Urinary bladder (tissue), 4 donors: Measurements from ENCODE around the gene SCARF2. TPM values are rescaled to one million over a fixed set of nuclear protein-coding genes. Genes with fewer than 3 reads are reported as not detected.

Experiments
- DNase-seq: peaks from one replicate; pipeline ENCODE4 v3.0.0-alpha.2; 2015; ENCODE audit errors: extremely low spot score
- H3K27ac ChIP-seq: one replicate; pipeline ENCODE4 v1.5.1; 2013; ENCODE audit warnings: low read depth, mild to moderate bottlenecking, moderate library complexity
- H3K36me3 ChIP-seq: one replicate; pipeline ENCODE4 v1.6.1; 2013; ENCODE audit warnings: mild to moderate bottlenecking, moderate library complexity; ENCODE audit not compliant: insufficient read depth
- H3K4me1 ChIP-seq: one replicate; pipeline ENCODE4 v1.6.1; 2013; ENCODE audit warnings: mild to moderate bottlenecking, moderate library complexity; ENCODE audit not compliant: insufficient read depth
- H3K4me3 ChIP-seq: one replicate; pipeline ENCODE4 v1.5.1; 2013; ENCODE audit warnings: low read depth, low read length
- WGBS: extraction: QIAGEN DNeasy Blood & Tissue Kit; methylation state at CpG from one replicate; pipeline ENCODE4 v1.1.7; 2013; 5-methylcytosine and 5-hydroxymethylcytosine counted together
- polyA plus RNA-seq: library from polyadenylated mRNA; stranded (reverse); fragments of 200-250 nt; gene quantifications from one replicate; pipeline ENCODE4 v1.2.3, GENCODE V29; 2013
- total RNA-seq: library from RNA; depleted of rRNA; stranded (reverse); fragments of >200 nt; gene quantifications from one replicate; pipeline ENCODE4 v1.2.3, GENCODE V29; 2014
- donor health status: healthy with polysubstance abuse.
- donor health status: healthy.

Gene SCARF2
- total and polyA plus RNA-seq, 2 donors, result 10.4 to 16.8 TPM

DNA sequence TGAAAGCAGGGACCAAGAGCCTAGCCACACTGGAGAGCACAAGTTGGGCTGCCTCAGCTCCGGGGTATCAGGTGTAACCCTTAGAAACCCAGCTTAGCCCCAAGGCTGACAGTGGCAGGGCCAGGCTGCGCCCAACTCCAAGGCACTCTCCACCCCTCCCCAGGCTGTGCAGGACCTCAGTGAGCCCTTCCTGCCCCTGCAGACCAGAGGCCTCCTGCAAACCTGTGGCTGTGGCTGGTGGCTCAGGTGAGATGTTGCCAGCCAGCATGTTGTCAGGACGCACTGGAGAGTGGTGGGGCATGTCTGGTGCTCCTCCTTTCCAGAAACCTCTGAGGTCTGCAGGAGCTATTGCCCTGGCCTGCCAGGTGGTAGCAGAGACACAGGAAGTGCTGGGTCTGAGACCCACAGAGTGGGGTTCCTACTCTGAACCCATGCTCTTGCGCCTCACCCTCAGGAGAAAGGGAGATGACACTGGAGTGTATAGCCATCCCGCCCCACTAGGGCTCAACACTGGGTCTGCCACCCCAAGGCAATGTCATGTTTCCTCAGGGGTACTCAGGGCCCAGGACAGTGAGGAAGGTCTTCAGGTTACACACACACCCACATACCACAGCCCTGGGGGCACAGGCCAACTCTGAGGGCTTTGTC, 2.4 kb upstream of the SCARF2 start:
- H3K4me1 ChIP-seq, result no peaks in the 10 kb centered on the region
- 94% methylated on average over 5 of the region's 5 CpGs for WGBS
- DNase-seq, result no peak
- H3K4me3 ChIP-seq, result no peak overlapping the region
- no peak overlapping the region for H3K27ac ChIP-seq
- H3K36me3 ChIP-seq, result no peaks in the 10 kb centered on the region

DNA sequence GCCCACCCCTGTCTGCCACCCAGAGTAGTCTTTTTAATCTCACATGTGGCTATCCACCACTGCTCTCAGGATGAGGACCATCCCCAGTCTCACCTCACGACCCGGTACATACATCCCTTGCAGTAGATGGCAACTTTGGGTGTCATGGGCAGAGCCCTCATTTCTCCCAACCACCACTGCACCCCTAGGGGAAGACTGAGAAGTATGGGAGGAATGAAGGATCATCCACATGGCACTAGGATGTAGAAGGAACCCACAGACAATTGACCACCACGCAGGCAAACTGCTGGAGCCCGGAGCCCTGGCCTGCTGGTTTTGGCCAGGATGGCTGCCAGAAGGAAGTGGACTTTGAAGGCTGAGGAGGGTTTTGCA, 1.9 kb upstream of the SCARF2 start:
- 89% methylated on average over 4 of the region's 4 CpGs for WGBS
- no peak for DNase-seq
- Histone ChIP-seq H3K27ac (no peak overlapping the region), H3K4me1 (no peaks in the 10 kb centered on the region), H3K36me3 (no peaks in the 10 kb centered on the region), H3K4me3 (no peak overlapping the region)

DNA sequence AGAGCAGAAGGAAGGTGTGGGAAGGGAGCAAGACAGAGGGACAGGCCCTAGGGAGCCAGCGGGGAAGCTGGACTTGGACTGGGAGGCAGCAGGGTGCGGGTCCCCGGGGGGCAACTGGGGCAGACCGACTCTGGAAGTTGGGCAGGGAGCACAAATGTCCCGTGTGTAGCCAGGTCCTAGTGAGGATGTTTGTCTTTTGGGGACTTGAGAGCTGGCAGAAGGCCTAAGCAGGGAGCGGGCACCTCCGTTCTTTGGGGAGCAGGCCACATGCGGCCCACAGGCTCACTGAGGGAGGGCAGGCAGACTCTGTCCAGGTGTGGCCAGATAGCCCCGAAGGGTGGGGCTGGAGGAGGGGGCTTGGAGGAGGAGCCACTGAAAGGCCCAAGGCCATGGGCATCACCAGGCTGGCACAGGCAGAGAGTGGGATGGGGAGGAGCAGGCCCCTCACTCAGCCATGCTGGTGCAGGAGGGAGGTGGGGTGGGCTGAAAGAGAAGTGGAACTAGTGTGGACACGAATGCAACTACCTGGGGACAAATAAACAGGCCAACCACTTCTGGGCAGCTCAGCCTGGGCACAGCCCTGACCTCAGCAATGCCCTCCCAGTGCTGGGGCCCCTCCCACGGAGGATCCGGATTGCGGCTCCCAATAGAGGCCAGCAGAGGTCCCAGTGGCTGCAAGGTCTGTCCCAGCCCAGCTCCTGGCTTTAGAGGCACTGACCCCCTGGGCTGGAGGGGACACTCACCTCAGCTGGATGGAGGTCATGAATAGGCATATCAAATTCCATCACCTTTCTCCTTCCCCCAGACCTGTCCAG, 1.3 kb upstream of the SCARF2 start:
- no peak for DNase-seq
- H3K4me3 ChIP-seq, result peak overlapping the region; percentile 72
- no peaks in the 10 kb centered on the region for H3K36me3 ChIP-seq
- H3K4me1 ChIP-seq, result no peaks in the 10 kb centered on the region
- WGBS, result 53% methylated on average over 13 of the region's 13 CpGs
- peak overlapping the region; percentile 85 for H3K27ac ChIP-seq

DNA sequence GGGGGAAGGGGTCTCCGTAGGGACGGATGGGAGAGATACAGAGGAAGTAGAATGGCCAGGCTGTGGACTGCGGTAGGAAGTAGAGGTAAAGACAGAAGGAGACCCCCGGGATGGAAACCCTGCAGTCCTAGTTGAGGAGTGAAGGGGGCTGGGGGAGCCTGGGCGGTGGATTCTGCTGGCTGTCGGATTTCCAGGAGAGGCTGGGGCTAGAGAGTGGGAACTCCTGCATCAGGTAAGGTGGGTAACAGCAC, 727 bp upstream of the SCARF2 start:
- H3K4me1 ChIP-seq, result no peaks in the 10 kb centered on the region
- 16% methylated on average over 6 of the region's 6 CpGs for WGBS

DNA sequence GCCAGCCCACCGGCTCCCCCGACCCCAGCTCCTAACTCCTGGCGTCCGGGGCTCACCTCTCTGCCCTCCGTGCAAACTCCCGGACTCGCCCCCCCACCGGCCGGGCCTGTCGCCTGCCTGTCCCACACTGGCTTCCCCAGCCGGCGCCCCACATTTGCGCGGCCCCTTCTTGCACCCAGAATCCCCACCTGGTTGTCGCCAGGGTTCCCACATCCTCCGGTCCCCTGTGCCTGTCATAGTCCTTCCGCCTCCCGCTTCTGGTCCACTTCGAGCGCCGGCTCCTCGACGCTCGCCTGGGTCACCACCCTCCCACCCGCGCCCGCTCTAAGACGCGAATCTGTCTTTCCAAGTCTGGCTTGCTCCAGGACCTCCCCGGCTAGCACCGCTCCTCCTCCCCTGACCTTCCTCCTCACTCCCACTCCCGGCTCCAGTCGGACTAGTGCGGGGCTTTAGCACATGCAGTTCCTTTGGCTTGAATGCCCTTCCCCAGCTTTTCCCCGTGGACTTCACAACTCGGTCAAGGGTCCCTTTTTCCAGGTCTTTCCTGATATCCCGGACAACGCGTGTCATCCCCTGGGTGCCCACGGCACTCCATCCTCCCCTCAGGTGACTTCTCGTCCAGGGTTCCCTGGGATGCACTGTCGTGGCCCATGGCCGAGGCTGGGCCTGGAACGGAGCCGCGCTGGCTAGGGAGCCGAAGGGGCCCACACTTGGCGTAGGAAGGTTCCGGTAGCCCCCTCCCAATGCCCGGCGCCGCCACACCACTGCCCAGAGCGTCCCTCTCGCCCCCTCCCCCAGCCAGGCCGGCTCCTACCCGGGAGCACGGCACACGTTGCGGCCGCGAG, 635 bp downstream of the SCARF2 start:
- H3K36me3 ChIP-seq, result no peaks in the 10 kb centered on the region
- peak overlapping the region; percentile 72 for H3K4me3 ChIP-seq
- 1% methylated on average over 61 of the region's 61 CpGs for WGBS
- H3K27ac ChIP-seq, result peak overlapping the region; percentile 69
- H3K4me1 ChIP-seq, result no peaks in the 10 kb centered on the region
- DNase-seq, result no peak

More for the DNA sequence above, 727 bp upstream of the SCARF2 start:
- Histone ChIP-seq H3K27ac (peak overlapping the region; percentile 85), H3K36me3 (no peaks in the 10 kb centered on the region), H3K4me3 (peak overlapping the region; percentile 72)
- no peak for DNase-seq

DNA sequence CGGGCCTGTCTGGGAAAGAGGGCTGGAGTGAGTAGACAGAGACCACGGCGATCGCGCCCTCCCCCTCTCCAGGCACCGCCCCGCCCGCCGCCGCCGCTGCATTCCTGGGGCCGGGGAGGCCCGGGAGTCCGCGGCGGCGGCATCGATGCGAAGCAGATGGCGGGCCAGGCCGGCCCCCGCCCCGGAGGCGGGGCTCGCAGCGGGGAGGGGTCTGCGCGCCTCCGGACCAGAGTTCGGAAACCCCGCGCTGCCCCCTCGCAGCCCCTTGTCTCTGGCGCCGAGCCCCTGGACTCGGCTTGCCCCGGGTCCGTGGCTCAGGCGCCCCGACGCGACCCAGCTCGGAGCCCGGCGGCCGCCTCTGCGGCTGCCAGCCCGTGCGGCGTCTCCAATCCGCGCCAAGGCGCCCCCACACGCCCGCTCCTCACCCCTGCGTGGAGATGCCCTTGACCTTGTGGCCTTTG, 1.3 kb downstream of the SCARF2 start:
- DNase-seq, result no peak
- Histone ChIP-seq H3K4me1 (no peaks in the 10 kb centered on the region), H3K36me3 (no peaks in the 10 kb centered on the region), H3K27ac (peak overlapping the region; percentile 69), H3K4me3 (peak overlapping the region; percentile 72)
- under 1% methylated on average over 56 of the region's 56 CpGs for WGBS

DNA sequence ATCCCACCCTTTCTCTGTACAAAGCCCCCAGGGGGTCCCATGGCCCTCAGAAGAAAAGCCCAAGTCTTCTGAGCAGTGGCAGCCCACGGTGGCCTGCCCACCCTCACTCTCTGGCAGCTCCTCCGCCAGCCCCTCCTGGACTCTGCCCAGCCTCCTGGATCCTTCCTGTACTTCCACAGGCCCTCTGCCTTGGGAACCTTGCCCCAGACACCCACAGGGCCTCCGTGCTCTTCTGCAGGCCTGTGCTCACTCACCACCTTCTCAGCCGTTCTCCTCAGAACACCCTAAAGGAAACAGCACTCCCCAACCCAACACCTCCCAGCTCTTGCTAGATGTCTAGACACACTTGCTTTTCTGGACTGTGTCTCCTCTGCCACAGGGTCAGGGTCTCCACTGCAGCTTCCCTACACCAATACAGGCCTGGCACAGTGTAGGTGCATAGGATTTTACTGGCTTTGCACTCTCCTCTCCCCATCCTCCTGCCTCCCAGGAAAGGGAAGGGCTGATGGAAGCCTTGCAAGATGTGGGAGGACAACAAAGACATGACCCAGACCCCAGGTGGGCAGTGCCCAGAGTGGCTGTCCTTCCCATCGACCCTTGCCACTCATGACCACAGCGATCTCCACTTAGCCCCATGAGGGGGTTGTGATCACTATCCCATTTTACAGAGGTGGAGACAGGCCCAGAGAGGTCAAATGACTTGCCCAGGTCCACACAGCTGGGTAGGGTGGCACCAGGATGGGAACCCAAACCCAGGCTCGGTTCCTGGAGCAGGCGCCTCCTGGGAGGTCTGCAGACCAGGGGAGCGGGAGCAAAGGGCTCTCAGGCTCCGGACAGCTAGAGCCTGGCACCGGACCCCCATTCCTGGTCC, 2.0 kb downstream of the SCARF2 start:
- H3K27ac ChIP-seq, result no peak overlapping the region
- peak overlapping the region; percentile 72 for H3K4me3 ChIP-seq
- no peaks in the 10 kb centered on the region for H3K4me1 ChIP-seq
- no peak for DNase-seq
- no peaks in the 10 kb centered on the region for H3K36me3 ChIP-seq
- 44% methylated on average over 11 of the region's 11 CpGs for WGBS

DNA sequence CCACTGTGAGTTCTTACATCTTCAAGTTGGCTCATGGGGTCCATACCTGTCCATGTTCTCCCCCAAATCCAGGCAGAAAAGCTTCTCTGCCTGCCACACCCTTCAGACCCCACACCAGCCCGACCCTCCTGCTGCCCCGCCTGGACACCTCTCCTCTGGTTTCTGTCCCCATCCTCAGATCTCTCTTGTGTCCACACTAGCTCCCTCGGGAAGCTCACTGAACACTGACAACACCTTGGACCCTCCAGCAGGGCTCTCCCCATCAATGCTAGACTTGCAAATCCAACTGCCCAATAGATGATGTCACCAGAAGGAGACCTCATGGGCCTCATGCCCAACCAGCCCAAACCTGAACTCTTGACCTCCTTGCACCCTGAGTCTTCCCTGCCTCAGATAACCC, 2.9 kb downstream of the SCARF2 start:
- no peak for DNase-seq
- no peak overlapping the region for H3K4me3 ChIP-seq
- no peak overlapping the region for H3K27ac ChIP-seq
- 89% methylated on average over 3 of the region's 3 CpGs for WGBS
- no peaks in the 10 kb centered on the region for H3K36me3 ChIP-seq
- H3K4me1 ChIP-seq, result no peaks in the 10 kb centered on the region

DNA sequence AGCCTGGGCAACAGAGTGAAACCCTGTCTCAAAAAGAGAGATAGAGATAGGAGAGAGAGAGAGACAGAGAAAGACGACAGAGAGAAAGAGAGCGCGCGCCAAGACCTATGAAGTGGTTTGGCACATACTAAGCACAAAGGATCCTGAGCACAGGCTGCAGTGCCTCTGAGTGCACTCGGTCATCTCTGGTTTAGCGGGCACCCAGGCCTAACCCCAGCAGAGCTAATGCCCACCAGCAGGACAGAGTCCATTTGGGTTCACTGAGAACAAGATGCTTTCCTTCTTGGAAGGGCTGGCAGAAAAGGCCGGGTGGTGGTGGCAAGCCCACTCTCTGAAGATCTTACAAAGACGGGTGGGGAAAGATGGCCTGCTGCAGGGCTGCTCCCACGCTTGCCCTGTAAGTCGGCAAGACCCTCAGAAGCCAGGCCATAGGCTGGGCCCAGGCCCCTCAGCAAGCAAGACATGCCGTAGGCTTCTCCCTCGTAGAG, 3.3 kb downstream of the SCARF2 start:
- WGBS, result 89% methylated on average over 12 of the region's 12 CpGs
- no peak for DNase-seq
- Histone ChIP-seq H3K27ac (no peak overlapping the region), H3K36me3 (no peaks in the 10 kb centered on the region), H3K4me1 (no peaks in the 10 kb centered on the region), H3K4me3 (no peak overlapping the region)

DNA sequence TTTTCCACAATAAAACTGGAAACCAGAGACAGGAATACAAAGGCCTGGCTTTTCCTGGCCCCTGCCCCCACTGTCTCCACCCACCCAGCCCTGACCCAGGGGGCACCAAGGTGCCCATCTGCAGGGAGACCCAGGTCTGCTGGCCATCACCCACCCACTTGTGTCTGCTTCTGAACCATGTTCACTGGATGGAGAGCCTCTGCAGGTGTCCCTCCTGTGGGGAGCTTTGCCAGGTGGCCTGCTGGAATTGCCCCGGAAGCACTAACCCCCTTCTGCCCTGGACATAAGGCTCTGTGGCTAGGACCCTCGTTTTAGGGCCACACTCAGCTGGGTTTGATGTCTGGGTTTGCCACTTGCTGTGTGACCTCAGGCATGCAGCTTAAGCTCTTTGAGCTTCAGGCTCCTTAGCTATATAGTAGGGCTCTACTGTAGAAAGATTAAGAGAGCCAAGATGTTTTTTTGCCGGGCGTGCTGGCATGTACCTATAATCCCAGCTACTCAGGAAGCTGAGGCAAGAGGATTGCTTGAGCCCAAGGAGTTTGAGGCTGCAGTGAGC, 3.9 kb downstream of the SCARF2 start:
- no peaks in the 10 kb centered on the region for H3K4me1 ChIP-seq
- H3K4me3 ChIP-seq, result no peak overlapping the region
- no peak overlapping the region for H3K27ac ChIP-seq
- no peak for DNase-seq
- WGBS, result 67% methylated on average over 4 of the region's 4 CpGs
- no peaks in the 10 kb centered on the region for H3K36me3 ChIP-seq

DNA sequence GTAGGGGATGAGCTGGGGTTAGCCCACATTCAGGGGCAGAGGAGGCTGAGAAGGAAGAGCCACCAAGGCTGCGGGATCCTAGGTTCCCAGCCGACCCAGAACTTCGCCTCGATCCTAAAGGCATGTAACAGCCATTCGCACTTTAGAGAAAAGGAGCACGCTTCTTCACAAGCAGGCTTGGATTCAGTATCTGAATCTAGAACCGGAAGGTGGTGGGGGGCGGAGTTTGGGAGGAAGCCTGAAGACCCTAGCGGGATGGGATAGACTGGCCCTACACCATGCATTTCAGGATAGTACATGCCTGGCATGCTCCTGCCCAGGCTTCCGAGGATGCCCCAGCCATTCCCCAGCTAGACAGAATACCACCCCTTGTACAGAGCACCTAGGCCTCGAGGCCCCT, 4.4 kb downstream of the SCARF2 start:
- WGBS, result 90% methylated on average over 11 of the region's 11 CpGs
- H3K4me1 ChIP-seq, result no peaks in the 10 kb centered on the region
- DNase-seq, result no peak
- H3K27ac ChIP-seq, result no peak overlapping the region
- no peak overlapping the region for H3K4me3 ChIP-seq
- H3K36me3 ChIP-seq, result no peaks in the 10 kb centered on the region

DNA sequence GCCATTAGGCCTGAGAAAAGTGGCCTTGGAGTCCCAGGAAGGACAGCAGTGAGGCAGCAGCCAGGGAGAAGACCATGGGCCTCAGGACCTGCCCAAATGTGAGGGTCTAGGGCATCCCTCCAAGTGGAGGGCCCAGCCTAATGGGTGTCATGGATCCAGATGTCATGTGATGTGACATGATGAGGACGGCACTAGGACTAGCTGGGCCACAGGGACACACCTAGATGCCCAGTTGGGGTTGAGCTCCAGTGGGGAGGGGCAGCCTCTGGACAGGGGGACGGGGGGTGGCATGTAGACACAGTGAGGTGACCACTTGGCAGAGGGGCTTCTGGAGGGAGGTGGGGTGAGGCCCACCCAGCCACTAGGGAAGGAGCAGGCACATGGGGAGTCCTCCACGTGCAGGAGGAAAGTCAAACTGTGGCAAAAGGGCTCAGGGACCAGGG, 5.4 kb downstream of the SCARF2 start:
- H3K27ac ChIP-seq, result no peak overlapping the region
- no peak overlapping the region for H3K4me3 ChIP-seq
- H3K36me3 ChIP-seq, result no peaks in the 10 kb centered on the region
- DNase-seq, result no peak
- WGBS, result 88% methylated on average over 3 of the region's 3 CpGs
- H3K4me1 ChIP-seq, result no peaks in the 10 kb centered on the region
